Mucosa of descending colon (tissue), 3 donors: Measurements from ENCODE around the gene PRB4. TPM values are rescaled to one million over a fixed set of nuclear protein-coding genes. Genes with fewer than 3 reads are reported as not detected.
"Not testable (repeated sequence)": the region's sequence is repeated elsewhere in the genome, so short reads cannot be mapped to it uniquely, and the experiment has no call there.

ENCODE experiments used
- ATAC-seq: fragments of 200-7000 bp; cut with Tn5 transposase; one replicate; pipeline ENCODE4 v1.9.1; 2020; ENCODE audit warnings: mild to moderate bottlenecking, moderate library complexity
- DNase-seq, 3 donors: peaks; one replicate each; pipeline ENCODE4 v3.0.0-alpha.2; 2020
- H3K36me3 ChIP-seq: fragments of 200-600 bp; one replicate; pipeline ENCODE4 v1.8.0; 2021; ENCODE audit warnings: low read depth, mild to moderate bottlenecking
- H3K4me1 ChIP-seq: fragments of 200-600 bp; one replicate; pipeline ENCODE4 v1.8.0; 2021; ENCODE audit warnings: low read depth, mild to moderate bottlenecking
- H3K4me3 ChIP-seq: fragments of 200-600 bp; one replicate; pipeline ENCODE4 v1.8.0; 2021; ENCODE audit warnings: mild to moderate bottlenecking
- H3K9me3 ChIP-seq: fragments of 200-600 bp; one replicate; pipeline ENCODE4 v1.8.0; 2021; ENCODE audit warnings: mild to moderate bottlenecking
- CTCF ChIP-seq: fragments of 200-600 bp; IDR thresholded peaks from one replicate; pipeline ENCODE4 v1.8.0; 2022; ENCODE audit warnings: antibody characterized with exemption, mild to moderate bottlenecking
- intact Hi-C, 2 donors: fragments of 100-400 bp; cut with DNase I in 1 of 2; cut with micrococcal nuclease in 1 of 2; formaldehyde crosslinking; loops; one replicate each; pipeline versions ENCODE4 v1.11.0 to v1.11.1; 2022; cut with DNase I, micrococcal nuclease
- long read RNA-seq, 2 donors: library from polyadenylated mRNA; unstranded; transcript quantifications; one replicate each; pipeline ENCODE4 v2.0.0, GENCODE V29; 2019 to 2021
- total RNA-seq, 3 donors: library from RNA; stranded (reverse); fragmentation: NEBNext Ultra II Directional in 2 of 3; extraction: Animal tissue kit (Norgen Biotek cat#: 25700) in 2 of 3; gene quantifications; one replicate each; pipeline versions ENCODE4 v1.2.1 to v1.2.4, GENCODE V29; 2021 to 2023
- donor health status: DM: no; HTN: no; CAD: no; lungs with moderate emphysema.
- donor health status: DM: no; HTN: no; CAD: no.
- donor health status: DM: no; HTN: yes; CAD: no.

Gene PRB4
- not detected for total RNA-seq
- long read RNA-seq, donor 1: 0 reads
- long read RNA-seq, donor 2: 0 reads

GRCh38 chr12:11310336-11310735, at the start of gene PRB4:
Gene PRB4 (minus strand): TSS chr12:11310436. CDS start chr12:11310398, 38 bp downstream.
- no peak for TF ChIP-seq CTCF
- intact Hi-C loops: no loop called here
- Histone ChIP-seq H3K36me3 (no peaks in the 10 kb centered on the region), H3K4me3 (no peak within 1 kb of the TSS), H3K4me1 (no peaks in the 10 kb centered on the region), H3K9me3 (no peaks in the 10 kb centered on the region)
- DNase-seq (no peak), ATAC-seq (no peak)

GRCh38 chr12:11351736-11352135, 41.5 kb upstream of the PRB4 start:
- DNase-seq, H3K9me3 ChIP-seq, H3K4me1 ChIP-seq, intact Hi-C loops, ATAC-seq, H3K36me3 ChIP-seq, H3K4me3 ChIP-seq: not testable (repeated sequence)

- intact Hi-C loops: no loop called here
- no peak overlapping the region for H3K4me3 ChIP-seq
Observed at GRCh38 chr12:11348439-11348838, 38.2 kb upstream of the PRB4 start.

GRCh38 chr12:11347810-11348209, 37.6 kb upstream of the PRB4 start:
- DNase-seq (no peak), ATAC-seq (no peak)
- no peak for TF ChIP-seq CTCF
- intact Hi-C loops: no loop called here
- Histone ChIP-seq H3K4me3 (no peak overlapping the region), H3K36me3 (no peaks in the 10 kb centered on the region), H3K4me1 (no peaks in the 10 kb centered on the region), H3K9me3 (no peaks in the 10 kb centered on the region)

More at GRCh38 chr12:11348439-11348838, 38.2 kb upstream of the PRB4 start:
- Histone ChIP-seq H3K4me1 (no peaks in the 10 kb centered on the region), H3K9me3 (no peaks in the 10 kb centered on the region), H3K36me3 (no peaks in the 10 kb centered on the region)
- ATAC-seq: no peak
- no peak for DNase-seq
- TF ChIP-seq CTCF: no peak

- H3K4me1 ChIP-seq: no peaks in the 10 kb centered on the region
- no peak for TF ChIP-seq CTCF
- ATAC-seq (no peak), DNase-seq (no peak)
- intact Hi-C loops: no loop called here
- no peak overlapping the region for H3K4me3 ChIP-seq
- H3K36me3 ChIP-seq: no peaks in the 10 kb centered on the region
- H3K9me3 ChIP-seq: no peaks in the 10 kb centered on the region
Observed at GRCh38 chr12:11344500-11344899, 34.3 kb upstream of the PRB4 start.

GRCh38 chr12:11324426-11324825, 14.2 kb upstream of the PRB4 start:
- Histone ChIP-seq H3K4me1 (no peaks in the 10 kb centered on the region), H3K4me3 (no peak overlapping the region), H3K36me3 (no peaks in the 10 kb centered on the region), H3K9me3 (no peaks in the 10 kb centered on the region)
- no peak for TF ChIP-seq CTCF
- intact Hi-C loops: no loop called here
- no peak for DNase-seq
- no peak for ATAC-seq
